COR-L47 (cell line): Measurements from ENCODE around the gene BABAM2.

Source experiments
- DNase-seq: peaks from one replicate; lab custom pipeline; 2025; lab: John Stamatoyannopoulos, UW

BABAM2 gene

GRCh38 chr2:28378679-28379584 lies 488.4 kb downstream of the BABAM2 start:
- DNase-seq = no peak

- DNase-seq = no peak
These were observed 489.7 kb downstream of the BABAM2 start for GRCh38 chr2:28380219-28380618.

- no peak for DNase-seq
These were observed 491.0 kb downstream of the BABAM2 start for GRCh38 chr2:28381225-28382180.

GRCh38 chr2:28382755-28383154 lies 492.2 kb downstream of the BABAM2 start:
- DNase-seq = no peak

- no peak for DNase-seq
These were observed 496.8 kb downstream of the BABAM2 start for GRCh38 chr2:28387082-28387960.
